Coronary artery (tissue), 2 donors: Measurements from ENCODE around the gene DUS1L.

Experiments
- DNase-seq: peaks from one replicate; pipeline ENCODE4 v3.0.0-alpha.2; 2017; ENCODE audit warnings: low spot score
- H3K27ac ChIP-seq, 2 donors: fragments of 200-600 bp; sonication (generic); one replicate each; pipeline ENCODE4 v1.5.1; 2016 to 2019
- H3K4me3 ChIP-seq: fragments of 200-600 bp; sonication (generic); 2 replicates; pipeline ENCODE4 v1.5.1; 2016; ENCODE audit warnings: mild to moderate bottlenecking, moderate library complexity
- TF ChIP-seq, protein P1 (sequence below): fragments of 200-600 bp; sonication (generic); IDR thresholded peaks from one replicate; pipeline ENCODE4 v1.5.1; 2019; ENCODE audit warnings: antibody characterized with exemption

Gene DUS1L

DNA sequence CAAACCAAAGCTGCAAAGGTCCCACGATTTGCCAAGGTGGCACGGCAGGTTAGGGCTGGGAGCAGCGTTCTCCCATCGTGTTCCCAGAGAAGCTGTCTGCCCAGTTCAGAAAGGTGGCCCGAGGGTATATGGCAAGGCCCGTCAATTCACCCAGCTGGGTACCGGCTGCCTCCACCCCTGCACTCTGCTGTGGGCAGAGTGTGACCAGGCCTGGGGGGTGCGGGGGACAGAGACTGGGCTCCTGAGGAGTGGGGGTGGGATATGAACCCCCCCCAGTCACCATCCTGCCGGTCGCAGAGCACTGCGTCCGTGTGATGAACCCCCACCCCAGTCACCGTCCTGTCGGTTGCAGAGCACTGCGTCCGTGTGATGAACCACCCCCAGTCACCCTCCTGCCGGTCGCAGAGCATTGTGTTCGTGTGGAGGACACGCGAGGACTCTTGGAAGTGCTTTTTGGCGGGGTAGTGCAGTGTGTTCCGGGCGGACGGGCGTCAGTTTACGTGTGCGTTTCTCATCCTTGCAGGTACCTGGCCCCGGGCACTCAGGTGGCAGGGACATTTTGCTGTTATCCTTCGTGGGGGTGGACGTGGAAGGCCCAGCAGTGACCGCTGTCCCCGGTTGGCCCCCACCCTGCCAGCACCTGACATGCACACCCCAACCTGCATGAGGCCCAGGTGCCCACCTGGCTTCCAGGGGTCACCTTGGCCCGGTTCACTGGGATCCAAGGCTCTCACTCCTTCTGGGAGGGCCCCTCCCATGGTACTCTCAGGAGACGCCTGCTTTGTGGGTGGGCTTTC is 35.1 kb upstream of the DUS1L start:
- peak overlapping the region in 1 of 2 donors; percentile 100 for H3K27ac ChIP-seq
- no peak for DNase-seq
- no peak overlapping the region for H3K4me3 ChIP-seq

DNA sequence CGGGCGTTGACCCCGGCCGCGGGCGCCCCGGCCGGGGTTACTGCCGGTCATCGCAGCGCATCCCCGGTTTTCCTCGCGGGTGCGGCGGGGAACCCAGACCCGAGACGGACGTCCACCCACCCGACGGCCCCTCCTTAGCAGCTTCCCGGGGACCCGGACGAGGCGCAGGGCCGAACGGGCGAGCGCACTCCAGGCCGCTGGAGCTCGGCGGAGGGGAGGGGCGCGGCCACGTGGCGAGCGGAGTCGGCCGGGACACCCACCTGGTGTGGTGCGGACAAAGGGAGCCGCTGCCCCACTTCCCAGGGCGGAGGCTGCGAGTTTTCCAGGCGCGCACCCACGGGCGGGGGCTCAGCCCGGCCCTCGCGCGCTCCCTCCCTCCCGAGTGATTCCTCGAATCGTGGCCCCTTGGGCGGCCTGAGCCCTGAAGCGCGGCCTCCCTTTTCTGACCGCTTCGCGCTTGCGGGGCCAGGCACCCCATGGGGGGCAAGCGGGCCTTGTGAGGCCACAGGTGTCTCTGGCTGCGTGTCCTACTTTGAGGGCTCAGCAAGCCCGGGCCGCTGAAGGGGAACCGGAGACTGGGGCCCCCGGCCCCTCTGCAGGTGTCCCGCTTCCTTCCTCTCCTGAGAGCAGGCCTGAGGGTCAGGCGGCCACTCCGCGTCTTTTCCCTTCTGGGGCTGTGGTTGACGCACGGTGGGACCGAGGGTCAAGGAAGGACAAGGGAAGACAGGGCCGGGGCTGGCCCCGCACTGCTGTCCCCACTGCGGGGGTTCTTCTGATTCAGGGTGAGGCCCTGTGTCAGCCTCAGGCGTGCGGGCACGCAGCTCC is 33.5 kb upstream of the DUS1L start:
- no peak for DNase-seq
- TF ChIP-seq, protein P1, sequence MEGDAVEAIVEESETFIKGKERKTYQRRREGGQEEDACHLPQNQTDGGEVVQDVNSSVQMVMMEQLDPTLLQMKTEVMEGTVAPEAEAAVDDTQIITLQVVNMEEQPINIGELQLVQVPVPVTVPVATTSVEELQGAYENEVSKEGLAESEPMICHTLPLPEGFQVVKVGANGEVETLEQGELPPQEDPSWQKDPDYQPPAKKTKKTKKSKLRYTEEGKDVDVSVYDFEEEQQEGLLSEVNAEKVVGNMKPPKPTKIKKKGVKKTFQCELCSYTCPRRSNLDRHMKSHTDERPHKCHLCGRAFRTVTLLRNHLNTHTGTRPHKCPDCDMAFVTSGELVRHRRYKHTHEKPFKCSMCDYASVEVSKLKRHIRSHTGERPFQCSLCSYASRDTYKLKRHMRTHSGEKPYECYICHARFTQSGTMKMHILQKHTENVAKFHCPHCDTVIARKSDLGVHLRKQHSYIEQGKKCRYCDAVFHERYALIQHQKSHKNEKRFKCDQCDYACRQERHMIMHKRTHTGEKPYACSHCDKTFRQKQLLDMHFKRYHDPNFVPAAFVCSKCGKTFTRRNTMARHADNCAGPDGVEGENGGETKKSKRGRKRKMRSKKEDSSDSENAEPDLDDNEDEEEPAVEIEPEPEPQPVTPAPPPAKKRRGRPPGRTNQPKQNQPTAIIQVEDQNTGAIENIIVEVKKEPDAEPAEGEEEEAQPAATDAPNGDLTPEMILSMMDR = no peak
- peak overlapping the region; percentile 70 to 100 for H3K27ac ChIP-seq
- peak overlapping the region; percentile 93 for H3K4me3 ChIP-seq

More for the DNA sequence above, 35.1 kb upstream of the DUS1L start:
- TF ChIP-seq, protein P1 = no peak

DNA sequence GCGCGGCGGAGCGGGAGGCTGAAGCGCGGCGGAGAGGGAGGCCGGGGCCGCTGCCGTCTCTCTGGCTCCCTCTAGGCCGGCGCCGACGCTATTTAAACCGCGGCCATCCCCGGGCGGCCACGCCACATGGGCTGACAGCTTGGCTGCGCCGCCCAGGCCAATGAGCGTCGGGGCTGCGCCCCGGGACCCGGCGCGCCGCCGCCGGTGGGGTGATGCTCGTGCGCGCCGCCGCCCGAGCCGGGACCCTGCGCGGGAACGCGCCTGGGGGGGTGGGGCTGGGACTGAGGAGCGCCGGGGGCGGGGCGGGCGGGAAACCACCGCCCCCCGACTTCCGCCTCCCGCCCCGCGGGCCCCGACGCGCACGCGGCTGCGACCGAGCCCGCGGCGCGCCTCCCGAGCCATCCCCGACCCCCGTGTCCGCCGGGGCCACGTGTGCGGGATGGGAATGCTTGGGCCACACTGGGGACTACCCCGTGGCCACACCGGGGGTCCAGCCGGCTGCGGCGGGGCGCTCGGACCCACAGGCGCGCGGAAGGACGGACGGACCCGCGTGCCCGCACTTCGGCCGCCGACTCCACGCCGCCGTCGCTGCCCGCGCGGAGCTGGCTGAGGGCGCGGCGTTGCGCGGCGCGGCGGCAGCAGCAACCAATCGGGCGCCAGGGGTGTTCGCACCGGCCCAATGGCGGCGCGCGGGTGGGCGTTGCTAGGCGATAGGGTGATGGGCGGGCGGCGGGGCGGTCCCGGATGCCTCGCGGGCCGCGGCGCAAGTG is 32.8 kb upstream of the DUS1L start, which contains the start of gene FASN:
TSS of gene FASN (minus strand) at position 68 of the 770 bp plus-strand sequence. CDS start 1,791 bp downstream, outside the sequence.
- peak within 1 kb of the TSS; percentile 70 to 100 for H3K27ac ChIP-seq
- peak within 1 kb of the TSS; percentile 93 for H3K4me3 ChIP-seq
- TF ChIP-seq, protein P1 = peak; percentile 19
- DNase-seq = peak; percentile 93

DNA sequence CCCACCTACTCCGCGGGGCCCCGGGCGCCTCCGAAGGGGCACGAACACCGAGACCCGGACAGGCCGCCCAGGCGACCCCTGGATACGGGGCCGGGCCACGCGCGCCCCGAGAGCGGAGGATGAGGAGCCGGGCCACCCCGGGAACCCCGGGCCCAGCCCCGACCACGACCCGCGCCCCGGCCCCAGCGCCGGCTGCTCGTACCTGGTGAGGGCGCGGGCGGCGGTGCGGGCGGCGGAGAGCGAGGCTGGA is 32.2 kb upstream of the DUS1L start:
- DNase-seq = no peak
- Histone ChIP-seq H3K4me3 (peak overlapping the region; percentile 93), H3K27ac (peak overlapping the region; percentile 70 to 100)
- TF ChIP-seq, protein P1 = no peak

DNA sequence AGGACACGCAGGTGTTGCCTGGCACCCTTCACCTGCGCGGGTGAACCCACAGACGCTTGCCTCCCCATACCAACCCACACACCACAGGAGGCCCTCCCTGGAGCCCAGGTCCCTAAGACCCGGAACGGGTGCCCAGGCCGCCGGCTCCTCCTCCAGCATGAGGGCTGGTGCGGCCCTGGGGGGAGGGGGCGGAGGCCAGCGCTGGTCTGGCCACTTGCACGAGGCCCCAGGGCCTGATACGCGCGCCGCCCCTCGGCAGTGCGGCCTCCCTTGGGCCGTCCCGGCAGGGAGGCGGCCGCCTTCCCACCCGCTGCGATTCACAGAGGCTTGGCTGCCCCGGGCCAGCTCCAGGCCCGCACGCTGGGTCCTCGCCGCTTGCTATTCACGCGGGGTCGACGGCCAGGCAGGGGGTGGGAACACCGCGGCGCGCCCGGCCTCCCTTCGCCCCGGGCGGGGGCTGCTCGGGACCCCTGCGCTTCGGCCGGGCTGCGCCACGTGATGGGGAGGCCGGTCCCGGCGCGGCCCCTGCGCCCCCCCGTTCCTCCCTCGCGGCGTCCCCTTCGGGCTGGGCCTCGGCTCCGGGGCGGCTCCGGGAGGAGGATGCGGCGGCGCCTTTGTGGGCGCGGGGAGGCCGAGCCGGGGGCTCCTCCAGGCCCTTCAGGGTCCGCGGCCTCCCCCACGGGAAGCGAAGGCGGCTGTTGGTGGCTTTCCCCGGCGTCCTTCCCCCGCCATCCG is 31.7 kb upstream of the DUS1L start:
- TF ChIP-seq, protein P1 = no peak
- peak overlapping the region; percentile 70 to 100 for H3K27ac ChIP-seq
- DNase-seq = no peak
- peak overlapping the region; percentile 93 for H3K4me3 ChIP-seq

DNA sequence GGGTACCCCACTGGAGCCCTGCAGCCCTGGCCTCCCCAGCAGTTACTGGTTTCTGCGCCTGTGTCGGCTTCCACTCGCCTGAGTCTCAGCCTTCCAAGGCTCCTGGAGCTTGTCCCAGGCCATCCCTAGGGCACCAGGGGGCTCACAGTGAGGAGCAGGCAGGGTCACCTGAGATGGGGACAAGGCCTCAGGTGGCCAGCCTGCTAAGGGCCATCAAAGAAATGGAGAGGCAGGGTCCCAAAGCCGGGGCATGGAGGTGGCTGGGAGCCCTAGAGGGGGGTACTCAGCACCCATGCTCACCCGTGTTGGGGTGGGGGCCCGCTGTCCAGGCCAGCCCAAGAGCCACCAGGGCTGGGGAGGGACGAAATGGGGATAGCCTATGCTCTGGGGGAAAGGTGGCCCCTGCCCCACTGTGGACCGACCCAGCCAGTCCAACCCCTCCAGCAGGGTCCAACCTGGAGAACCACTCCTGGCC is 31.1 kb upstream of the DUS1L start:
- H3K27ac ChIP-seq = peak overlapping the region; percentile 70 to 100
- TF ChIP-seq, protein P1 = no peak
- no peak for DNase-seq

More for the DNA sequence above, 31.1 kb upstream of the DUS1L start:
- peak overlapping the region; percentile 93 for H3K4me3 ChIP-seq
